GM19467 (cell line): ENCODE results near the gene STK32C.

Experiments used
- ATAC-seq: cut with Tn5 transposase; IDR thresholded peaks from one replicate; pipeline ENCODE4 v1.9.1; 2021; ENCODE audit warnings: mild to moderate bottlenecking, moderate library complexity; ENCODE audit not compliant: unreplicated experiment

The STK32C gene

DNA sequence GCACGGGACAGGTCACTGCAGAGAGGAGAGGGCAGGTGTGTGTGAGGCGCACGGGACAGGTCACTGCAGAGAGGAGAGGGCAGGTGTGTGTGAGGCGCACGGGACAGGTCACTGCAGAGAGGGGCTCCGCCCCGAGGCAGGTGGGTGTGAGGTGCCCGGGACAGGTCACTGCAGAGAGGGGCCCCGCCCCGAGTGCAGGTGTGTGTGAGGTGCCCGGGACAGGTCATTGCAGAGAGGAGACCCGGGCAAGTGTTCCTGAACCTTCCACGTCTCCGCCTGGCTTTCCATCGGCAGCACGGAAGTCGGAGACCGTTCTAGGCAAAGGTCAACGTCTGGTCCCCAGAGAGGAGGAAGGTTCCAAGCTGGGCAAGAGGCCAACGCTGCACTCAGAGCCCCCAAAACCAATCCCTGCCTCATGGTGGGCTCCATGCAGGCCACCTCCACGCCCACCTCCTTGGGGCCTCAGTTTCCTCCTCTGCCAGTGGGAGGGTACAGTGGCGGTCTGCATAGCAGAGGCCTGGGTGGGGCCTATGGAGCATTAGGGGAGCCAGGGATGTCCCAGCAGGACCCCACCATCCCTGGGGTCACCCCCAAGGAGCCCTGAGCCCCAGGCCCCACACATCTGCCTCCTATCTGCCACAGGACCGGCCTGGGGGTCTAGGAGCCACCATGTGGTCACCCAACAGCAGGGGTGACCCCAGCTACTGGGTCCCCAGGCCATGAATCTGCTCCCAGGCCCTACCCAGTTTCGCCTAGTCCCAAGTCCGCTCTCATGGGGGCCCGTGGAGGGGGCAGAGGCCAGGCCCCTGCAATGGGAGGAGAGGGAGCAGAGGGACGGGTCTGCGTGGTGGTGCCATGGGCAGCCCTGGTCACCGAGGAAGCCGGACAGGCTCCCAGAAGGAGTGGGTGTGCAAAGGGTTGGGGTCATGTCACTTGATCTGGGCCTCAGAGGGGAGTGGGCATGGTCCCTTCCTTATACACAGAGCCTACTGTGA lies 57.0 kb downstream of the STK32C start:
- no peak for ATAC-seq

DNA sequence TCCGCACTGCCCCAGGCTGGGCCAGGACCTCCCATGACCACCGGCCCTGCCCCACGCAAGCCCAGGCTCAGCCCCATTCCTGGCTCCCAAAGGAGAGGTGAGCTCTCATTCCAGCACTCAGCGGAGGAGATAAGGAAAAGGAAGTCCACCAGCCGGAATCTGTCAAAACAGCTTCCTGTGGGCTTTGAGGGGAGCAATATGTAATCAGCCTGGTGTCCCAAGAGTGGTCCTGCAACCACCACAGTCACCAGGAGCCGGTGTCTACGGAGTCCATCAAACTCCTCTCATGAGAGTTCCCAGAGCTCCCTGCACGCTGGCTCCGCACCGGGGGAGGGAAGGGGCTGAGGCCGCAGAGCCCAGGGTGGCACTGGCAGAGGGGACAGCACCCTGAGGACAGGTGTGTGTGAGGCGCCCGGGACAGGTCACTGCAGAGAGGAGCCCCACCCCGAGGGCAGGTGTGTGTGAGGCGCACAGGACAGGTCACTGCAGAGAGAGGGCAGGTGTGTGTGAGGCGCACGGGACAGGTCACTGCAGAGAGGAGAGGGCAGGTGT lies 57.9 kb downstream of the STK32C start:
- no peak for ATAC-seq

DNA sequence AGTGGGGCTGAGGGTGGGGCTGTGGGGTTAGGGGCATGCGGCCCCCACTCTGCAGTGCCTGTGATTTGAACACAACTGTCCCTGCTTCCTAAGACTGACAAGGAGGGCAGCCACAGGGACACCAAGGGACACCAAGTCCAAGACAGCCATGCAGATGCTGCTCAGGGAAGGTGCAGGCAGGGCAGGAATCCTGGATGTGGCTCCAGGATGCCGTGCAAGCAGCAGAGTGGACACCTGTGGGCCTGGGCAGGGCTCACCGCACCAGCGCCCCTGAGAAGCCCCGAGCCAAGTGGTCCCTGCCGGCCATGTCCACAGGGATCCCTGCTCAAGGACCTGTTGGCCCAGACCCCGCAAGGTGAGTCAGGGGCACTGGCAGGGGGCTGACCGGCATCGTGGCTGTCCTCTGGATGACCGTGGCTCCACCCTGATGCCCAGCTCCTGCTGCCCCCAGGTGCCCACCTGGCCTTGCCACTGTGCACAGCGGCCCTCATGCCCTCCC lies 58.5 kb downstream of the STK32C start:
- no peak for ATAC-seq

DNA sequence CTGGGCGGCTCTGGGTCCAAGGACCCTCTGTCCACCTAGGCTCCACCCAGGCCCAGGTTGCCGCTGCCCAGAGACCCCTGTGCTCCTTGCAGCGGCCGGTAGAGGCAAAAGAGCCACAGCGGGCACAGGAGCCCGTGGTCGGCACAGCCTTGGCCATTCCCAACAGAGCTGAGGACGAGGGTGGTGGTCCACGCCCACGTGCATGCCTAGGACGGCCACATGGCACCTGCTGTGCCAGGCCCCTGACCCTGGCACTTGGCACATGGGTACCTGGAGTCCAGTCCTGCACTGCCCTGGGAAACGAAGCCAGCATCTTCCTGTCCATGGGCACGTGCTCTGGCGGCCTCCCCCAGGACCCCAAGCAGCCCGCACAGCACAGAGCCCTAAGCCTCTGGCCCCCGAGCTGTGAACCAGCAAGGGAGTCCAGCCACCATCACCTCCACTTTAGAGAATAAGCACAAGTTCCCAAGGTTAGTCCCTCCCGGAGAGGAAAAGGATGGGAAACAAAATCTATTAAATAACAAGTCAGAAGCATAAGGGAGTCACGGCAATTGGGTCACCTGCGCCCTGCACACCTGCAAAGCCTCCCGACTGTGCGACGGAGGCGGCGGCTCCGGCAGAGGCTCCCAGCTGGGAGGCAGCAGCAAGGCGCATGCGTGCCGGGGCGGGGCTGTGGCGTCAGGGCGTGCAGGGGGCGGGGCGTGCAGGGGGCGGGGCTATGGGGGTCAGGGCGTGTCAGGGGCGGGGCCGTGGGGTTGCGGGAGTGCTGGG lies 59.1 kb downstream of the STK32C start:
- no peak for ATAC-seq

GRCh38 chr10:132247943-132248342 lies 59.8 kb downstream of the STK32C start:
- ATAC-seq = no peak

DNA sequence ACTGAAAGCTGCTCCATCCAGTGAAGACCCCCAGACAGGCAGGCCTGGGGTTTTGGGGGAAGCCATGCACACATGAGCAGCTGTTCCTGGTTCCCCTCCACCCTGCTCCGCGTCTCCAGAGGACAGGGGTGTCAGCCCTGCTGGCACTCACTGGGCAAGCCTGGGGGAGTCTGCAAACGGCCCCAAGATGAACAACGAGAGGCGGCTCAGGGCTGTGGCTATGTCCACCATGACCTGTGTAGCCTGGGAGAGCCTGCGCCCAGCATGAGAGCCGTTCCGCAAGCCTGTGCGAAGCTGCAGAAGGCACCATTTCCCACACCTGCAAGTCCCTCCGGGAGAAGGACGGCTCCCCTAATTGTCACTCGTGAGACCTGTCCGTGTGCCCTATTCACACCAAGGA lies 61.5 kb downstream of the STK32C start:
- no peak for ATAC-seq

DNA sequence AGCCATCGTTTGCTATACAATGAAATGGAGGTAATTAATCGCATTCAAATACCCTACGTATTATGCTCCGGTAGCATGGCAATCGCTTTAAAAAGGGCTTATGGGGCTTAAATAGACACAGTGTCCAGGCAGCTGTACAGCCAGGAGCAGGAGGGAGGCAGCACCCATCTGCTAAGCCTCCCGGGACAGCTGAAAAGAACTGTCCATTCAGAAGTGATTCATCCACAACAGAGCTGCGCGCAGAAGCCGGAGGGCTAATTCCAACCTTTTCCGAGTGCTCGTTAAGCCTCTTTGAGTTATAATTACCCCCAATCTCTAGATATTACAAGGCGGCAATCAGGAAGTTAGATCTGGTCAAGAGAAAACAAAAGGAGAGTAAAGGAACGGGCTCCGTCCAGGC lies 62.7 kb downstream of the STK32C start:
- no peak for ATAC-seq

GRCh38 chr10:132243626-132244025 lies 64.1 kb downstream of the STK32C start:
- no peak for ATAC-seq

DNA sequence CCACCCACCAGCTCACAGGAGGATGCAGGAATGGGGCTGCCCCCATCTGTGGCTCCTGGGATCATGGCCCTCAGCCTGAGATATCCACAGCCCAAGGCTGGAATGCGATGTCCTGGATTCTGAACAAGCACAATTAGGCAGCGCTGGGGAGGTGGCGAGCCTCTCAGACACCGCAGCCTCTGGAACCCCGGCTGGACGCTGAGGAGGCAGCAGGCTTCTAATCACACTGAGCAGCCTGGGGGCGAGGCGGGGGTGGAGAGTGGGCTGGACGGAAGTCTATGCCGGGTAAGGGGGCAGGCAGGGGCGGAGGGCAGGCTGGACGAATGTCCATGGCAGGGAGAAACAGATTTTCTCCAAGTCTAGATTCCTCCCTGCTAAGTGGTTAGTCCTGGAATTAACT lies 64.6 kb downstream of the STK32C start:
- ATAC-seq = no peak

DNA sequence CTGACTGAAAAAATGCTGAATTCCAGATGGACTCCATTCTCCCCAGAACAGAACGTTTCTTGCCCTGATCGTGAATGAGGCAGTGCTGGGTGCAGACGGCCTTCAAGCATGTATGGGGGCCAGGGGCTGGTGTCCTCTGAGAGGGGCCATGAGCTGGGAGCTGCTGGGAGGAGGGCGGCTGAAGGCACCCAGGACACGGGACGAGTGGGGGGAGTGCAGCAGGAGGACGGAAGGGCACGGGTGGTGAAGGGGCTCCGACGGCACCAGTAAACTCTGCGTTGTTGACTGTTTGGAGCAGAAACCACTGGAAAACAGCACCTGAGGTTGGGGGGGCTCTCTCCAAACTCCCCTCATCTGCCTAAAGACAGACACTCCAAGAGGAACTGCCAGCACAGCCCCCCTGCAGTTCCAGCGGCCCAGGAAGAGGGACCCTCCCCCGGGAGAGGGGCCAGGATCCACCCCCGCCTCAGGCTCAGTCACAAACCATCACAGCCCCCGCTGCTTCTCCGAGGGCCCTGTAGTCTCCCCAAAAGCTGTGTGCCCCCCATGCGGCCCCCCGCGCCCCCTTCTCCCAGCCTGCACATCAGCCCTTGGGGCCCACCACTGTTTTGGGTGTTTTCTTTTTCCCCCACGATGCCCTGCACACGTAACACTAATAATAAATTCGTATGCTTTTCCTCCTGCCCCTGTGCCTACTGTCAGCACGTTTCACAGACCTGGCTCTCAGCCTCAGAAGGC lies 65.5 kb downstream of the STK32C start:
- ATAC-seq = no peak

DNA sequence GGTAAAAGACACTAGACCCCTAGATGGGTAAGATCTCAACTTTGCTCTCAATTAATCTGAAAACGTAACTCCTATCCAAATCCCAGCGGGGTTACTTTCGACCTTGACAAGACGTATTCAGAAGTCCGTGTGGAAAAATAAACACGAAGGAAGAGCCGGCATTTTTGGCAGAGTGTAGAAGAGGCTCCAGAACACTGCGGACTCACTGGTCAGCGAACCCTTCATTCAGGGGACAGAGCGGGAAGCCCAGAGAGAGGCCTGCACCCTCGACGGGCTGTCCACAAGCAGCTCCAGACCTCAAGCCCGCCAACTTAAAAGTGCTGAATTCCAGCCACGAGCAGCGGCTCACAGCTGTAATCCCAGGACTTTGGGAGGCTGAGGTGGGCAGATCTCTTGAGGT lies 66.3 kb downstream of the STK32C start:
- no peak for ATAC-seq

GRCh38 chr10:132241086-132241485 lies 66.7 kb downstream of the STK32C start:
- ATAC-seq = no peak

- ATAC-seq = no peak
These were observed 67.2 kb downstream of the STK32C start for GRCh38 chr10:132240581-132240980.

- no peak for ATAC-seq
These were observed 67.6 kb downstream of the STK32C start for GRCh38 chr10:132240156-132240555.

GRCh38 chr10:132239126-132240031 lies 68.4 kb downstream of the STK32C start:
- no peak for ATAC-seq

DNA sequence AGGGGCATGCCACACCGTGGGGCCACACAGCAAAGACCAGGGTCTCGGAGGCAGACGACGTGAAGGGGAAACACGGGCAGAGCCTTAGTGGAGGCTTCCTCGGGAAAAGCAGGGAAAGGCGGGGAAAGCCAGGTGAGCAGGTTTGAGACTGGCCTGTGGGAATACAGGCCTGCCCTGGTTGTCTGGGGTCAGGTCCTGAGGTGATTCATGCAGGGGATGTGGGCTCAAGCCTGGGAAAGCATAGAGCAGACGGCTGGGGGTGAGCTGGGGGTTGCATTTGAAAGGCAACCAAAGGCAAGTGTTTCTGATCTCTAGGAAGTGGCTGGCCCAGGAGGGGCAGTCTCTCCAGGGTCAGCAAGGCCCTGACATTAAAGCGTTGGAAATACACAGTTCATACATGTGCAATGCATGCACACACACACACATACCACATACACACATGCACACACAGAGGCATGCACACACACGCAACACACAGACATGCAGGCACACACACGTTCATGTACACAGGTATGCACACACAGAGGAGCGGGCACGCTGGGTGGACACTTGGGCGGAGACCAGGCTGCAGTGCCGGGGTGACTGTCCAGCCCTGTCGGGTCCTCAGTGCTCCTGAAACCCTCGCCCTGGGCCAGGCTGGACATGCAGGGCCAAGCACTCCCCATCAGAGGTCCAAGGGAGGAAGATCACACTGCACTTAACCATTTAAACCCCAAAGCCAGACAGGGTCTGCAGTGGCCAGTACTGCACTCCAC lies 69.2 kb downstream of the STK32C start:
- ATAC-seq = no peak

DNA sequence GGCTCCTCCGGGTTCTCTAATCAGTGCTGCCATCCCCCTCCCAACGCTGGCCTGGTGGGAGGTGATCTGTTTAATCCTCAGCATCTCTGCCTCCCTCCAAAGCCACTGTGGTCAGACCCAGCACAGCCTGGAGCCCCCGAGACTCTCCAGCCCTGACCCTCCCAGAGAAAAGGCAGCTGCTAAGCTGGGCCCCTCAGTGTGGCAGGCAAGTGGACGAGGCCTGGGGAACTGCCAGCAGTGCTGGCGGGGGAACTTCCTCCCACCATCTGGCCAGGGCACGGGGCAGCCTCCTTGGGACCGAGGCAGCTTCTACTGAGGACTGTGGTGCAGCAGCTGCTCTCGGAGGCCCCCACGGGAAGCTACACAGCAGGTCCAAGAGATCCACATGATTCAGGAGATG lies 69.9 kb downstream of the STK32C start:
- ATAC-seq = no peak

GRCh38 chr10:132237396-132237795 lies 70.4 kb downstream of the STK32C start:
- ATAC-seq = no peak

DNA sequence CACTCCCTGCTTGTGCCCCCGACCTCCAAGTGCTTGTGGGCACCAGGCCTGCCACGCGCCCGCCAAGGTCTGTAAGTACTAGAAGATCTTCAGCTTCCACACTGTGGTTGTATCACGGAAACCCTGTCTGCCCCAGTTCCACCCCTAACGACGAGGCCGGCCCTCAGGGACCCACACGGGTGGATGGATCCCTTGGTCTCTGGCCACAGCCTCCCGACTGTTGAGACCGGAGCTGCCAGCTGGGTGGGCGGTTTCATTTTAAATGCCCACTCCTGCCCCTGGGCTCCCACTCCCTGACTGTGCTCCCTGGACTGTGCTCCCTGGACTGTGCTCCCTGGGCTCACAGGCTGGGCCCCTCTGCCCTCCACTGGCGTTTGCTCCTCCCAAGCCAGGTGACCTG lies 70.9 kb downstream of the STK32C start:
- ATAC-seq = no peak
